Measurements from ENCODE around the gene ERBB4.

DNA sequence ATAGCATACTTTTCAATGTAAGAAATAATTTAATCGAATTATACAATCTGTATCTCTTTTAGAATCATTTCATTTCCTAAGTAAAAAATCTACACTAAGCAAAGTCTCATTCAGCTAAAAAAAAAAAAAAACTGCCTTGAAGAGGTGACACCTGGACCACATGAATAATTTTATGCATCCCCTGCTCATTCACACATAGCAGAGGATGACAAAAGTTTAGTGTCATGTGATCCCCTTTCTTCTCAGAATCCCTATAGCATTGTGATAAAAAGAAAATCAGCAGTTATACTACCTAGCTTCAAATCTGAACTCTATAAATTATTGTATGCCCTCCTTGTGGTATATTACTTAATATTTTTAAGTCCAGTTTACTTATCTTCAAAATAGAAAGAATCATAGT, 603.8 kb downstream of the ERBB4 start:
- no peak for TF ChIP-seq POLR2AphosphoS5 (IDR thresholded peaks at IDR 0.05)
- TF ChIP-seq, protein P1, sequence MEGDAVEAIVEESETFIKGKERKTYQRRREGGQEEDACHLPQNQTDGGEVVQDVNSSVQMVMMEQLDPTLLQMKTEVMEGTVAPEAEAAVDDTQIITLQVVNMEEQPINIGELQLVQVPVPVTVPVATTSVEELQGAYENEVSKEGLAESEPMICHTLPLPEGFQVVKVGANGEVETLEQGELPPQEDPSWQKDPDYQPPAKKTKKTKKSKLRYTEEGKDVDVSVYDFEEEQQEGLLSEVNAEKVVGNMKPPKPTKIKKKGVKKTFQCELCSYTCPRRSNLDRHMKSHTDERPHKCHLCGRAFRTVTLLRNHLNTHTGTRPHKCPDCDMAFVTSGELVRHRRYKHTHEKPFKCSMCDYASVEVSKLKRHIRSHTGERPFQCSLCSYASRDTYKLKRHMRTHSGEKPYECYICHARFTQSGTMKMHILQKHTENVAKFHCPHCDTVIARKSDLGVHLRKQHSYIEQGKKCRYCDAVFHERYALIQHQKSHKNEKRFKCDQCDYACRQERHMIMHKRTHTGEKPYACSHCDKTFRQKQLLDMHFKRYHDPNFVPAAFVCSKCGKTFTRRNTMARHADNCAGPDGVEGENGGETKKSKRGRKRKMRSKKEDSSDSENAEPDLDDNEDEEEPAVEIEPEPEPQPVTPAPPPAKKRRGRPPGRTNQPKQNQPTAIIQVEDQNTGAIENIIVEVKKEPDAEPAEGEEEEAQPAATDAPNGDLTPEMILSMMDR (IDR thresholded peaks at IDR 0.05) = no peak

Measured in breast epithelium (tissue), 3 donors.